ENCODE results near the gene SLC25A23. TPM values are rescaled to one million over a fixed set of nuclear protein-coding genes. Genes with fewer than 3 reads are reported as not detected.

The SLC25A23 gene
- total and polyA plus RNA-seq, 9 of the 15 experiments (the other 6 are each of a cell fraction or from before 2014, with no cell fraction given), result 6.1 to 72.0 (median 26.6) TPM

- BruUV-seq (replicated peaks), result no TSS peak
- CTCF ChIA-PET (ENCODE audit: low intra/inter-chr PET ratio), result no interaction called here
- Histone ChIP-seq H3K4me3 (no peak overlapping the region), H2AFZ (ENCODE audit: low read depth, low read length) (no peak overlapping the region), H3K9me1 (ENCODE audit: control insufficient read depth, insufficient read depth, low read length) (no peaks in the 10 kb centered on the region), H3K4me1 (replicated peaks in 1 of 2; ENCODE audit: control insufficient read depth in 2 of 2, insufficient read depth in 2 of 2, low read length in 2 of 2) (peaks cover 3 to 31% of the 10 kb centered on the region in 2 experiments; a peak in 3 of 5 replicates), H3K27me3 (ENCODE audit: control insufficient read depth in 2 of 2, insufficient read depth in 2 of 2, low read length in 2 of 2) (peaks cover 8 to 21% of the 10 kb centered on the region in 2 experiments), H3K4me2 (ENCODE audit: insufficient read depth, low read length) (no peak overlapping the region), H3K79me2 (ENCODE audit: control insufficient read depth, insufficient read depth, low read length) (no peaks in the 10 kb centered on the region), H3K9me3 (replicated peaks; ENCODE audit: control insufficient read depth, insufficient read depth, low read depth, low read length) (no peaks in the 10 kb centered on the region), H3K9ac (ENCODE audit: insufficient read depth in 1 of 2, low read depth in 2 of 2, low read length in 2 of 2) (no peak overlapping the region), H3K27ac (ENCODE audit: extremely low read depth, low read depth, low read length) (no peak overlapping the region), H4K20me1 (replicated peaks; ENCODE audit: control insufficient read depth, insufficient read depth, low read length) (no peaks in the 10 kb centered on the region), H3K36me3 (ENCODE audit: control insufficient read depth, insufficient read depth, low read length) (no peaks in the 10 kb centered on the region)
- no peak for DNase-seq (ENCODE audit: extremely low read depth in 1 of 4, low spot score in 3 of 4)
- no peak for FAIRE-seq
- POLR2A ChIA-PET, result interaction anchor here (1.3 kb wide), 2 partner anchors 9 to 22 kb away, joined by 3 to 4 read pairs; no protein-coding TSS in a partner anchor
- TF ChIP-seq, protein P1, sequence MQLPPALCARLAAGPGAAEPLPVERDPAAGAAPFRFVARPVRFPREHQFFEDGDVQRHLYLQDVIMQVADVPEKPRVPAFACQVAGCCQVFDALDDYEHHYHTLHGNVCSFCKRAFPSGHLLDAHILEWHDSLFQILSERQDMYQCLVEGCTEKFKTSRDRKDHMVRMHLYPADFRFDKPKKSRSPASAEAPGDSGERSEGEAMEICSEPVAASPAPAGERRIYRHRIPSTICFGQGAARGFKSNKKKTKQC (CRISPR knock-in tag; IDR thresholded peaks at IDR 0.05), result no peak
- no peak for TF ChIP-seq ZNF431 (CRISPR knock-in tag; IDR thresholded peaks at IDR 0.05)
- TF ChIP-seq, protein P2, sequence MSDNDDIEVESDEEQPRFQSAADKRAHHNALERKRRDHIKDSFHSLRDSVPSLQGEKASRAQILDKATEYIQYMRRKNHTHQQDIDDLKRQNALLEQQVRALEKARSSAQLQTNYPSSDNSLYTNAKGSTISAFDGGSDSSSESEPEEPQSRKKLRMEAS (CRISPR knock-in tag; IDR thresholded peaks at IDR 0.05), result no peak
- TF ChIP-seq RERE (CRISPR knock-in tag; IDR thresholded peaks at IDR 0.05; ENCODE audit: borderline replicate concordance), result no peak
- TF ChIP-seq, protein P3, sequence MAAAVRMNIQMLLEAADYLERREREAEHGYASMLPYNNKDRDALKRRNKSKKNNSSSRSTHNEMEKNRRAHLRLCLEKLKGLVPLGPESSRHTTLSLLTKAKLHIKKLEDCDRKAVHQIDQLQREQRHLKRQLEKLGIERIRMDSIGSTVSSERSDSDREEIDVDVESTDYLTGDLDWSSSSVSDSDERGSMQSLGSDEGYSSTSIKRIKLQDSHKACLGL (CRISPR knock-in tag; IDR thresholded peaks at IDR 0.05; ENCODE audit: borderline replicate concordance, poor library complexity, severe bottlenecking), result no peak
- TF ChIP-seq WHSC1 (IDR thresholded peaks at IDR 0.05; ENCODE audit: low read length), result no peak
- TF ChIP-seq, protein P4, sequence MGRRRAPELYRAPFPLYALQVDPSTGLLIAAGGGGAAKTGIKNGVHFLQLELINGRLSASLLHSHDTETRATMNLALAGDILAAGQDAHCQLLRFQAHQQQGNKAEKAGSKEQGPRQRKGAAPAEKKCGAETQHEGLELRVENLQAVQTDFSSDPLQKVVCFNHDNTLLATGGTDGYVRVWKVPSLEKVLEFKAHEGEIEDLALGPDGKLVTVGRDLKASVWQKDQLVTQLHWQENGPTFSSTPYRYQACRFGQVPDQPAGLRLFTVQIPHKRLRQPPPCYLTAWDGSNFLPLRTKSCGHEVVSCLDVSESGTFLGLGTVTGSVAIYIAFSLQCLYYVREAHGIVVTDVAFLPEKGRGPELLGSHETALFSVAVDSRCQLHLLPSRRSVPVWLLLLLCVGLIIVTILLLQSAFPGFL (CRISPR knock-in tag; IDR thresholded peaks at IDR 0.05), result no peak
- TF ChIP-seq ZKSCAN8 (CRISPR knock-in tag; IDR thresholded peaks at IDR 0.05), result no peak
- no peak for TF ChIP-seq ZNF561 (CRISPR knock-in tag; conservative IDR thresholded peaks at IDR 0.05)
- no peak for TF ChIP-seq EP400 (IDR thresholded peaks at IDR 0.05)
- intact Hi-C loops (cut with micrococcal nuclease), result no loop called here
- in situ Hi-C loops (cut with MboI), result no loop called here
- 16% methylated on average over 9 of the region's 9 CpGs for WGBS (ENCODE audit: insufficient coverage, low coverage, missing lambda C conversion rate)
- no peak for ATAC-seq
Measured at GRCh38 chr19:6465006-6465405, 5.4 kb upstream of the SLC25A23 start.

Measured in K562 (cell line).